ENCODE measurements around the gene HOXA5. TPM values are rescaled to one million over a fixed set of nuclear protein-coding genes. Genes with fewer than 3 reads are reported as not detected.

Gene HOXA5
- total RNA-seq, 1 experiment from 2014 or later: not detected

DNA sequence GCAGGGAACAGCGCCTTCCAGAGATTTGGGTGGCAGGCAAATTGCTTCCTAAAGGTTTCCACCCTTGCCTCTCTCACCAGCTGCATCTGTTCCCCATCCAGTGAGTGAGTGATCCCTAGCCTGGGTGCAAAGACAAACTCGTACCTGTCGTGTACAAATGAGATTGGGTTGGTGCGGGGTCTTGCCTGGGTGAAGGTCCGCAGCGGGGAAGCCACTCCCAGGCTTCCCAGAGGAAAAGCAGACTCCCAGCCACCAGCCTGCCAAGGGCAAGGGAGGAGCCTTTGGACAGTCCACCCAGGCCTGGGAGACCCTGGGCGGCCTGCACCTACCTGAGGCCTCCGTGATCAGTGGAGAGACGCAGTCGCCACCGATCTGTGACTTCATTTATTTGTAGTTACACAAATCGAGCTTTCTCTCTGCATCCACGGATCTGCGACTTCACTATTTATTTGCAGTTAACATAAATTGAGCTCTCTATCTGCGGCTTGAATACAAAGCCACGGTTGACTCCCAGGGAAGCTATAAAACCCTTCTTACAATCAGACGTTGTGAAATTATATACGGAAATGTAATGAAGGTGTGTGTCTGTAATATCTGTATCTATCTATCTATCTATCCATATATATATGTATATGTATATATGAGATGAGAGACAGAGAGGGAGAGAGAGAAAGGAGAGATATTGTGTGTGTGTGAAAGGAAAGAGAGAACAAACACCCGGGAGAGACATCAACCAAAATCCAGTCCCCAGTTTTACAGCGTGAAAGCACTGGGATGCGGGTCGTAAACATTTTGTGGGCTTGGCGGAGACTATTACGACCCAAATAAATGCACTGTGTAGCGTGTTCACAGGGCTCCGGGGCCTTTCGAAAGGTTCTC is 16.0 kb upstream of the HOXA5 start:
- TF ChIP-seq, protein P1, sequence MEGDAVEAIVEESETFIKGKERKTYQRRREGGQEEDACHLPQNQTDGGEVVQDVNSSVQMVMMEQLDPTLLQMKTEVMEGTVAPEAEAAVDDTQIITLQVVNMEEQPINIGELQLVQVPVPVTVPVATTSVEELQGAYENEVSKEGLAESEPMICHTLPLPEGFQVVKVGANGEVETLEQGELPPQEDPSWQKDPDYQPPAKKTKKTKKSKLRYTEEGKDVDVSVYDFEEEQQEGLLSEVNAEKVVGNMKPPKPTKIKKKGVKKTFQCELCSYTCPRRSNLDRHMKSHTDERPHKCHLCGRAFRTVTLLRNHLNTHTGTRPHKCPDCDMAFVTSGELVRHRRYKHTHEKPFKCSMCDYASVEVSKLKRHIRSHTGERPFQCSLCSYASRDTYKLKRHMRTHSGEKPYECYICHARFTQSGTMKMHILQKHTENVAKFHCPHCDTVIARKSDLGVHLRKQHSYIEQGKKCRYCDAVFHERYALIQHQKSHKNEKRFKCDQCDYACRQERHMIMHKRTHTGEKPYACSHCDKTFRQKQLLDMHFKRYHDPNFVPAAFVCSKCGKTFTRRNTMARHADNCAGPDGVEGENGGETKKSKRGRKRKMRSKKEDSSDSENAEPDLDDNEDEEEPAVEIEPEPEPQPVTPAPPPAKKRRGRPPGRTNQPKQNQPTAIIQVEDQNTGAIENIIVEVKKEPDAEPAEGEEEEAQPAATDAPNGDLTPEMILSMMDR (conservative IDR thresholded peaks at IDR 0.05): no peak
- no peak overlapping the region for H3K56ac ChIP-seq (ENCODE audit: insufficient read length, low read depth, low read length)
- peak; percentile 25 for DNase-seq
- no peak overlapping the region for H2BK20ac ChIP-seq (ENCODE audit: low read depth, low read length, poor library complexity, severe bottlenecking)
- no peaks in the 10 kb centered on the region for H3K79me1 ChIP-seq (ENCODE audit: insufficient read depth, low read depth, low read length, poor library complexity, severe bottlenecking)
- H3K18ac ChIP-seq (ENCODE audit: insufficient read length, low read depth, low read length): no peak overlapping the region
- no peak overlapping the region for H2BK5ac ChIP-seq (ENCODE audit: insufficient read length, low read length)
- H4K5ac ChIP-seq (ENCODE audit: insufficient read length, low read depth, low read length): no peak overlapping the region
- WGBS (ENCODE audit: extremely low coverage, insufficient read length, low lambda C conversion rate): no CpG with 5 or more reads among the region's 27 CpGs
- H2AK5ac ChIP-seq (ENCODE audit: insufficient read length, low read length): no peak overlapping the region
- no peak overlapping the region for H3K4ac ChIP-seq (ENCODE audit: low read depth, low read length)
- H3K27me3 ChIP-seq (ENCODE audit: insufficient read depth, low read length): peaks cover 97% of the 10 kb centered on the region
- H3K9me3 Mint-ChIP-seq: peaks cover 15 to 18% of the 10 kb centered on the region in 2 experiments
- no peaks in the 10 kb centered on the region for H4K20me1 ChIP-seq (ENCODE audit: control insufficient read depth, insufficient read depth, insufficient read length)
- H3K23ac ChIP-seq (ENCODE audit: insufficient read length, low read depth, low read length): no peak overlapping the region
- H2BK120ac ChIP-seq (ENCODE audit: low read depth, low read length, poor library complexity, severe bottlenecking): no peak overlapping the region
- H3K27me3 Mint-ChIP-seq (ENCODE audit: low read depth): peaks cover 98% of the 10 kb centered on the region
- H4K8ac ChIP-seq (replicated peaks; ENCODE audit: insufficient read length, low read depth, low read length): no peak overlapping the region
- H3K9ac ChIP-seq (ENCODE audit: extremely low read depth, insufficient read length, low read length): no peak overlapping the region
- H2AFZ ChIP-seq (ENCODE audit: low read length): no peak overlapping the region
- H3K36me3 Mint-ChIP-seq (ENCODE audit: insufficient read depth in 1 of 3, low read depth in 3 of 3): peaks cover 0 to 4% (median 0%) of the 10 kb centered on the region in 3 experiments; a peak in 3 of 7 replicates
- H2BK12ac ChIP-seq (ENCODE audit: insufficient read length, low read depth, low read length): no peak overlapping the region
- no peaks in the 10 kb centered on the region for H3K23me2 ChIP-seq (ENCODE audit: insufficient read length, low read depth, low read length, poor library complexity, severe bottlenecking)
- H3T11ph ChIP-seq (ENCODE audit: low read length): no peak overlapping the region
- no peak overlapping the region; a peak in 1 of 5 replicates for H3K4me3 Mint-ChIP-seq
- H3K4me1 ChIP-seq (ENCODE audit: insufficient read depth, low read length): no peaks in the 10 kb centered on the region
- H3K4me1 Mint-ChIP-seq: peaks cover 3 to 16% of the 10 kb centered on the region in 2 experiments
- no peak overlapping the region for H2BK15ac ChIP-seq (ENCODE audit: low read depth, low read length)
- H3K27ac Mint-ChIP-seq: no peak overlapping the region
- H3K14ac ChIP-seq (ENCODE audit: insufficient read depth, low read length): no peak overlapping the region
- H4K91ac ChIP-seq (ENCODE audit: insufficient read length, low read depth, low read length): no peak overlapping the region
- H3K9me3 ChIP-seq (ENCODE audit: control insufficient read depth, low read depth, low read length): no peaks in the 10 kb centered on the region
- no peaks in the 10 kb centered on the region for H3K79me2 ChIP-seq (ENCODE audit: insufficient read depth, low read length)
- H3K27ac ChIP-seq (ENCODE audit: insufficient read length, low read depth, low read length): no peak overlapping the region
- no peak overlapping the region for H3K4me2 ChIP-seq (ENCODE audit: insufficient read depth, insufficient read length, low read length)

Data from H9 (cell line).